GM18517 (cell line): Measurements from ENCODE around the gene EREG.
"Not testable (repeated sequence)": the region's sequence is repeated elsewhere in the genome, so short reads cannot be mapped to it uniquely, and the experiment has no call there.

ENCODE experiments used
- ATAC-seq: cut with Tn5 transposase; IDR thresholded peaks from one replicate; pipeline ENCODE4 v1.9.1; 2021; ENCODE audit warnings: mild to moderate bottlenecking, moderate library complexity; ENCODE audit not compliant: unreplicated experiment

The EREG gene

DNA sequence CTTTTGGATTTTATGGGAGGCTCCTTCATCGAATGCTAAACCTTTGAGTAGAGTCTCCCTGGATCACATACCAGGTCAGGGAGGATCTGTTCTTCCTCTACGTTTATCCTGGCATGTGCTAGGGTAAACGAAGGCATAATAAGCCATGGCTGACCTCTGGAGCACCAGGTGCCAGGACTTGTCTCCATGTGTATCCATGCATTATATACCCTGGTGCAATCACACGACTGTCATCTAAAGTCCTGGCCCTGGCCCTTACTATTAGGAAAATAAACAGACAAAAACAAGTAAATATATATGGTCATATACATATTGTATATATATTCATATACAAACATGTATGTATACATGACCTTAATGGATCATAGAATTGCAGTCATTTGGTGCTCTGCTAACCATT lies 21.2 kb downstream of the EREG start:
- no peak for ATAC-seq

- ATAC-seq, result no peak
These were observed 22.8 kb downstream of the EREG start for GRCh38 chr4:74387790-74388189.

DNA sequence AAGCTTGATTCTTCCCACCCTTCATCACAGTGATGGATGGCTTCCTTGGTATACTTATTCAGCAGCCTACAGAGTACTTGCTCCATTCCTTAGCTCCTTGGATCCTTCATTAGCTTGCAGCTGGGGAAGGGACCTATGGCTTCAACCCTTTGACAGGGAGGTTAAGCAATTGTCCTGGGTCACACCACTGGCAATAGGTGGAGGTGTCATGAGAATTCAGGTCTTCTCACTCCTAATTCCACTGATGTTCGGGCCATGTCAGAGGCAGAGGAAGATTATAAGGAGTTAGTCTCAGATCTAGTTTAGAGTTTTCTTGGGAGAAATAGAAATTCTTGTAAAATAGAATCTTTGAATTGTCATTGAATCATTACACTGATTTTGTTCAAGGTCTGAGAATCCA lies 24.5 kb downstream of the EREG start:
- no peak for ATAC-seq

- ATAC-seq, result no peak
These were observed 25.7 kb downstream of the EREG start for GRCh38 chr4:74390677-74391076.

DNA sequence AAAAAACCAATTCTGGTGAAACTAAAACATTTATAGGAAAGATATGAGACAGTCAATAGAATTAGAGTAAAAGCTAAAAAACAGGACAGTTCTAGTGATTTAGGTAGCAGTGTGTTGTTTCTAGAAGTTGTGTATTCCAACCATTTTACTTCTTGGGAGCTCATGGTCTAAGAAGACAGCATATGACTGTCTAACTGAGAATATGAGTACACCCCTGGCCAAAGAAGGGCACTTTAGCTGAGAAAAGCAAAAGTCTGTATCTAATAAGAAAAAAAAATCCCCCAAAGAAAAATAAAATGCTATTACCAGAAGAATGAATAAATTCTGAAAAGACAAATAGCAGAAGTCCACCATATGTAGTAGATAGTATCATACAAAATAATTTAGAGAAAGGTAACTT lies 26.4 kb downstream of the EREG start:
- no peak for ATAC-seq

- no peak for ATAC-seq
These were observed 27.0 kb downstream of the EREG start for GRCh38 chr4:74391890-74392475.

DNA sequence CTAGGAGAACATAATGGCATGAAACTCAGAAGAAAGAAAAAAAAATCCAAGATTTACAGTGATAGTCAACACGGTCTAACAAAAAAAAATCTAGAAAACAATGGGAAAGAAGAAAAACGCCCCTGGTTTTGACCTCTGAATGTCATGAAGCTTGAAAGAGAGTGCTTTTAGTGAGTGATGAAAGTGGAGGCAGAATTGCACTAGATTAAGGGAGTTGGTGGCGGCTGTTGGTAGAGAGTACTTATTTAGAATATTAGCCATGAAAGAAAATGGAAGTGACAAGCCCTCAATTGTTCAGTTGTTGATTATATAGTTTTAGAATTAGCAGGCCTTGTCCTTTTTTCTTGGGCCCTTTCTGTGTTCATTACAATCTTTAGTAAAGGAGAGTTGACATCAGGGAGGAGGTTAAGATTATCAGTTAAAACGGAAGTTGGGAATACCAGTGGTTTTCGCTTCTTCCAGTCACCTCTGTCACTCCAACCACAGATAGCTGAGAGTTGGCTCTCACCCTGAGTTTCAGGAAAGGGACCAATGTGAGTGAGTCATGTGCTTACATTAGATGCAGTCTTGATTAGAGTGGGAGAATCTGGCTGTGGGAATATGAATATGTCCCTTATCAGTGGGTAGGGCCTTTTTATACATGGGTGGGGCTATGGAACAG lies 29.7 kb downstream of the EREG start:
- ATAC-seq, result no peak

GRCh38 chr4:74395633-74396032 lies 30.7 kb downstream of the EREG start:
- ATAC-seq, result no peak

GRCh38 chr4:74397748-74398426 lies 32.9 kb downstream of the EREG start:
- no peak for ATAC-seq

GRCh38 chr4:74398894-74399589 lies 34.1 kb downstream of the EREG start:
- not testable (repeated sequence) for ATAC-seq

GRCh38 chr4:74400395-74400794 lies 35.5 kb downstream of the EREG start:
- ATAC-seq, result no peak

DNA sequence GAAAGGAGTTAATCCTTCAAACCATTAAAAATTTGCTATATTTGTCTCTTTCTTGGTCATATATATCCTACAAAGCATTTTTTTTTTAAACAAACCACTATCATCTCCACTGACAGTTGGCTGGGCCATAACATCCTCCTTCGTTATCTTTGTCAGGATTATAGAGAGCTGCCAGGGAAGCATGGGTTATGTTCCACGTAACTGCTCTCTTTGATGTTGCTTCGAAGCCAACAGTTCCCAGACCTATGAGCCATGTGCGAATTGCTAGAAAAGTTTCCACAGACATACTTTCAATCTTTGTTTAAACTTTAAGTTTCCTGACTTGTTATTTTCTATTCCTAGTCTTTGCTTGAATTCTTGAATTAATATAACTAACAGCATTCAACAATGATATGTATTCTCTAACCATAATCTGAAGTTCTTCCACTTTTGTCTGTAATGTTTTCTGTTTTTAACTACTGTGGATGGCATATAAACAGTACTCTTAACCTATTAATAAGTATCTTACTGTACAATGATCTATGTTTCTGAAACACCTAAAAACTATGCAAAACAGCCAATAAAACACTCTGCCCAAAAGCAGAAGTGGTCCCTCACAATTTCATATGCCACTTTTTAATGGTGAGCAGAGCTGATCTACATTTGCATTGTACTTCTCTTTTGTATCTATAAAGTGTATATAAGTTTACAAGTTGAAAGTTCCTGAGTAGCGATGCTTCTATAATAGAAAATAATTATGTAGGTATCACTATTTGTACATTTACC lies 37.9 kb downstream of the EREG start:
- ATAC-seq, result peak; percentile 98

- ATAC-seq, result no peak
These were observed 42.9 kb downstream of the EREG start for GRCh38 chr4:74407891-74408290.

GRCh38 chr4:74408639-74409038 lies 43.7 kb downstream of the EREG start:
- no peak for ATAC-seq

- ATAC-seq, result no peak
These were observed 45.3 kb downstream of the EREG start for GRCh38 chr4:74410272-74410671.

DNA sequence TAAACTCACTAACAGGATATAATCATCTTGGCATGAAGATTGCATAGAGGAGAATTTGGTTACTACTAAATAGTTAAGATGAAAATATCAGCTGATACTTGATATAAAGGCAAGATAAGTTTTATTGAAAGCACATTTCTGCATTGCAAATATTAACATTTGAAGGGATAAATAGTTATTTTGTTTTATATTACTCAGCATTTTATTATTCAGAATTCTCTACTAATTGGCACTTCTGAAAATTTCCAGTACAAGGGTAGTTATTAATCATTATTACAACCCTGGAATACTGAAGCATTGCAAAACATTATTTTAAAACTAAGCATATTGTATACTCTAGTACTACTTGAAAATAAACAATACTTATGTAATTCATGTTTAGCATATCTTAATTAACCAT lies 47.3 kb downstream of the EREG start:
- no peak for ATAC-seq

GRCh38 chr4:74413265-74413664 lies 48.3 kb downstream of the EREG start:
- no peak for ATAC-seq

GRCh38 chr4:74414149-74414809 lies 49.3 kb downstream of the EREG start:
- no peak for ATAC-seq

- no peak for ATAC-seq
These were observed 50.8 kb downstream of the EREG start for GRCh38 chr4:74415602-74416300.
